ENCODE measurements around the gene PKD1L1. TPM values are rescaled to one million over a fixed set of nuclear protein-coding genes. Genes with fewer than 3 reads are reported as not detected.

PKD1L1 gene
- total RNA-seq, 1 donor from 2014 or later = 0.05 TPM

GRCh38 chr7:47765373-47765979 is 182.8 kb downstream of the PKD1L1 start:
- peaks cover 43% of the 10 kb centered on the region for H3K4me1 Mint-ChIP-seq (ENCODE audit: unreplicated experiment)

GRCh38 chr7:47764746-47765145 is 183.5 kb downstream of the PKD1L1 start:
- Mint-ChIP-seq H3K4me1 (ENCODE audit: unreplicated experiment) (peaks cover 41% of the 10 kb centered on the region), H3K9me3 (ENCODE audit: unreplicated experiment) (peaks cover 4% of the 10 kb centered on the region), H3K36me3 (ENCODE audit: unreplicated experiment) (no peaks in the 10 kb centered on the region), H3K4me3 (ENCODE audit: unreplicated experiment) (no peak overlapping the region), H3K27ac (ENCODE audit: unreplicated experiment) (peak overlapping the region; percentile 88), H3K27me3 (ENCODE audit: unreplicated experiment) (no peaks in the 10 kb centered on the region)
- no peak for TF ChIP-seq CTCF (IDR thresholded peaks at IDR 0.05)
- DNase-seq (ENCODE audit: extremely low spot score, unreplicated experiment) = no peak

More at GRCh38 chr7:47765373-47765979, 182.8 kb downstream of the PKD1L1 start:
- H3K36me3 Mint-ChIP-seq (ENCODE audit: unreplicated experiment) = no peaks in the 10 kb centered on the region
- no peak overlapping the region for H3K27ac Mint-ChIP-seq (ENCODE audit: unreplicated experiment)
- H3K27me3 Mint-ChIP-seq (ENCODE audit: unreplicated experiment) = no peaks in the 10 kb centered on the region
- H3K4me3 Mint-ChIP-seq (ENCODE audit: unreplicated experiment) = no peak overlapping the region
- DNase-seq (ENCODE audit: extremely low spot score, unreplicated experiment) = no peak
- TF ChIP-seq CTCF (IDR thresholded peaks at IDR 0.05) = no peak
- H3K9me3 Mint-ChIP-seq (ENCODE audit: unreplicated experiment) = peaks cover 4% of the 10 kb centered on the region

- Mint-ChIP-seq H3K27ac (ENCODE audit: unreplicated experiment) (peak overlapping the region; percentile 88), H3K9me3 (ENCODE audit: unreplicated experiment) (peaks cover 4% of the 10 kb centered on the region), H3K4me1 (ENCODE audit: unreplicated experiment) (peaks cover 51% of the 10 kb centered on the region), H3K4me3 (ENCODE audit: unreplicated experiment) (no peak overlapping the region), H3K36me3 (ENCODE audit: unreplicated experiment) (no peaks in the 10 kb centered on the region), H3K27me3 (ENCODE audit: unreplicated experiment) (no peaks in the 10 kb centered on the region)
- TF ChIP-seq CTCF (IDR thresholded peaks at IDR 0.05) = no peak
- no peak for DNase-seq (ENCODE audit: extremely low spot score, unreplicated experiment)
These were observed 184.9 kb downstream of the PKD1L1 start for GRCh38 chr7:47763063-47763974.

- Mint-ChIP-seq H3K27ac (ENCODE audit: unreplicated experiment) (peak overlapping the region; percentile 88), H3K36me3 (ENCODE audit: unreplicated experiment) (no peaks in the 10 kb centered on the region), H3K27me3 (ENCODE audit: unreplicated experiment) (no peaks in the 10 kb centered on the region), H3K4me1 (ENCODE audit: unreplicated experiment) (peaks cover 55% of the 10 kb centered on the region), H3K4me3 (ENCODE audit: unreplicated experiment) (no peak overlapping the region), H3K9me3 (ENCODE audit: unreplicated experiment) (peaks cover 4% of the 10 kb centered on the region)
- TF ChIP-seq CTCF (IDR thresholded peaks at IDR 0.05) = no peak
- no peak for DNase-seq (ENCODE audit: extremely low spot score, unreplicated experiment)
These were observed 185.6 kb downstream of the PKD1L1 start for GRCh38 chr7:47762746-47763062.

- no peak for DNase-seq (ENCODE audit: extremely low spot score, unreplicated experiment)
- H3K9me3 Mint-ChIP-seq (ENCODE audit: unreplicated experiment) = peaks cover 4% of the 10 kb centered on the region
- TF ChIP-seq CTCF (IDR thresholded peaks at IDR 0.05) = no peak
- no peaks in the 10 kb centered on the region for H3K27me3 Mint-ChIP-seq (ENCODE audit: unreplicated experiment)
- no peak overlapping the region for H3K4me3 Mint-ChIP-seq (ENCODE audit: unreplicated experiment)
- no peaks in the 10 kb centered on the region for H3K36me3 Mint-ChIP-seq (ENCODE audit: unreplicated experiment)
- no peak overlapping the region for H3K27ac Mint-ChIP-seq (ENCODE audit: unreplicated experiment)
- peaks cover 57% of the 10 kb centered on the region for H3K4me1 Mint-ChIP-seq (ENCODE audit: unreplicated experiment)
These were observed 186.1 kb downstream of the PKD1L1 start for GRCh38 chr7:47762207-47762606.
